ENCODE data around the gene STAB2.

DNA sequence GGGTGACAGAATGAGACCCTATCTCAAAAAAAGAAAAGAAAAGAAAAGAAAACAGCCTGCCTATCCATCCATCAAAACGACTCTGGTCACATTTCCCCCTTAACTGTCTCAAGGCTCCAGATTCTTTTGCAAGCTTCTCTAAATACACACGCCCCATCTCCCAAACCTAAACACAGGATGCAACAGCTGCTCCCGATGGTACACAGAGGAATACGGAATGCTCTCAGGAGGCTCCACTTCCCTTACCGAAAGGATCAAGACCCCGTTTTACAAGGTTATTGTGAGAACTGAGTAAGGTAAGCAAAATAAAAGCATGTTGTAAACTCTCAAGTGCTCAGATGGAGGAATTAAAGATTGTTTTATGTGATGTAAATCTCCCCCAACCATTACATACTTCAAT is 191.7 kb downstream of the STAB2 start:
- TF ChIP-seq EP300 (IDR thresholded peaks at IDR 0.05; ENCODE audit: borderline replicate concordance in 1 of 2, low read depth in 2 of 2, low read length in 2 of 2) (no peak), JUN (IDR thresholded peaks at IDR 0.05; ENCODE audit: low read depth, low read length) (no peak), EZH2 (IDR thresholded peaks at IDR 0.05; ENCODE audit: low read depth, low read length, severe bottlenecking) (no peak), TBP (IDR thresholded peaks at IDR 0.05; ENCODE audit: low read depth, low read length) (no peak), SIN3A (conservative IDR thresholded peaks at IDR 0.05 in 1 of 2, IDR thresholded peaks at IDR 0.05 in 1 of 2; ENCODE audit: low read depth in 1 of 2, low read length in 2 of 2) (no peak), GABPA (IDR thresholded peaks at IDR 0.05; ENCODE audit: borderline replicate concordance, insufficient read depth, low read length) (no peak)
- TF ChIP-seq, protein P1, sequence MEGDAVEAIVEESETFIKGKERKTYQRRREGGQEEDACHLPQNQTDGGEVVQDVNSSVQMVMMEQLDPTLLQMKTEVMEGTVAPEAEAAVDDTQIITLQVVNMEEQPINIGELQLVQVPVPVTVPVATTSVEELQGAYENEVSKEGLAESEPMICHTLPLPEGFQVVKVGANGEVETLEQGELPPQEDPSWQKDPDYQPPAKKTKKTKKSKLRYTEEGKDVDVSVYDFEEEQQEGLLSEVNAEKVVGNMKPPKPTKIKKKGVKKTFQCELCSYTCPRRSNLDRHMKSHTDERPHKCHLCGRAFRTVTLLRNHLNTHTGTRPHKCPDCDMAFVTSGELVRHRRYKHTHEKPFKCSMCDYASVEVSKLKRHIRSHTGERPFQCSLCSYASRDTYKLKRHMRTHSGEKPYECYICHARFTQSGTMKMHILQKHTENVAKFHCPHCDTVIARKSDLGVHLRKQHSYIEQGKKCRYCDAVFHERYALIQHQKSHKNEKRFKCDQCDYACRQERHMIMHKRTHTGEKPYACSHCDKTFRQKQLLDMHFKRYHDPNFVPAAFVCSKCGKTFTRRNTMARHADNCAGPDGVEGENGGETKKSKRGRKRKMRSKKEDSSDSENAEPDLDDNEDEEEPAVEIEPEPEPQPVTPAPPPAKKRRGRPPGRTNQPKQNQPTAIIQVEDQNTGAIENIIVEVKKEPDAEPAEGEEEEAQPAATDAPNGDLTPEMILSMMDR (IDR thresholded peaks at IDR 0.05; ENCODE audit: control extremely low read depth in 1 of 3, insufficient read depth in 1 of 3, low read depth in 1 of 3, low read length in 3 of 3) = no peak
